HG02852 (cell line): ENCODE measurements around the gene GJA3.
A peak's percentile ranks its signal among the peaks of the same experiment; 100 is the strongest.

ENCODE experiments used
- ATAC-seq: cut with Tn5 transposase; IDR thresholded peaks from one replicate; pipeline ENCODE4 v1.9.1; 2021; ENCODE audit warnings: mild to moderate bottlenecking, moderate library complexity; ENCODE audit not compliant: unreplicated experiment

The GJA3 gene

DNA sequence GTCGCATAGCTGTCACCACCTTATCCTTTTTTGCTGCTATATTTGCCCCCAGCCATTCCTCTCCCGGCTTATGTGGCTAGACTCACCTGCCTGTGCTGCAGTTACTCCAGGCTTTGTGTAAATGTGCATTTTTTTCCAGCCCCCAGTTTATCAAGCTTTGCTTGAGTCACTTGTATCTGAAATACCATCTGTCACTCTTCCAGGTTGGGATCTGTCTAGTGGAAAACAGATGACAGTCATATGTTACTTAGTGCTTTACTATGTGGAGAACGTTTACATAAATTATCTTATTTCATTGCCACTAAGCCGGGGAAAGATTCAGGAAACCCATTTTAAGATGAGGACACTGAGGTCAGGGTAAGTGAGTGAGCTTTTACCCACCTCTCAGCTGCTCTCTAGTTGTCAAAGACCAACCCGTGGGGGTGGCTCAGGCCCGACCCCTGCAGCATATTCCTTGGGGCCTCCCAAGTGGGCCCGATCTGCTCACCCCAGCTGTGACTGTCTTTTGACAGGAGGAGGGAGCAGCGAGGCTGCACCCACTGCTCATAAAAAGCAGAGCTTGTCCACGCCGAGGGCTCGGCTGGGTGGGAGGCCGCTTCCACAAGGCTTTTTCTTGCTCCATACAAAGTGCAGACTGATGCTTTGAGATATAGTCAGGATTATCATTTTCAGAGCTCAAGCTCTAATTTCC is 24.7 kb upstream of the GJA3 start:
- no peak for ATAC-seq

DNA sequence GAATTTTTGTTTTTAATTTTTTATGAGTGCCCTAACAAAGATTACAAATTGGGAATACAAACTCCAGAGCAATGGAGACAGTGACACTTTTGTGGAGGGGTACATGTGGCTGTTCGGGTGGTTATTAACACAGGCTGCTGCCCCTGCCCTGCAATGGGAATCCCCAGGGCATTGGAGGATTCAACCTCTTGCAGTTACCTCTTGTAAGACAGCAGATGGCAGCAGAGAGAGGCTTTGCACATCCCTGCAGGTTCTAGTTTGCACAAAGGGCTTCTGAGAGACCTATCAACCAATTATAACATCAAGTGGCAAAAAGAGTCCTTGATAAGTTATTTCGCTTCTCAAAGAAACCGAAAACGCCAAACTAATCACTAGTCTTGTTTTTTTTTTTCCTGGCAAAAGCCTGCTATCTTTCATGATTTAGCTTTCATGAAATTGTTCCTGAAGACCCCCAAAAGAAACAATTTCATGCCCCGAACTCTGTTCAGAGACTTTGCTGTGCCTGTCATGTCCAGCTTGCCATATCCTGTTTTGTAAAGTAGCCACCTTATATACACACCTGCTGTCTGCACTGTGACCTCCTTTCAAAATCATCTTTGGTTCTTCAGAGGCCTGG is 21.5 kb upstream of the GJA3 start:
- ATAC-seq: peak; percentile 79

DNA sequence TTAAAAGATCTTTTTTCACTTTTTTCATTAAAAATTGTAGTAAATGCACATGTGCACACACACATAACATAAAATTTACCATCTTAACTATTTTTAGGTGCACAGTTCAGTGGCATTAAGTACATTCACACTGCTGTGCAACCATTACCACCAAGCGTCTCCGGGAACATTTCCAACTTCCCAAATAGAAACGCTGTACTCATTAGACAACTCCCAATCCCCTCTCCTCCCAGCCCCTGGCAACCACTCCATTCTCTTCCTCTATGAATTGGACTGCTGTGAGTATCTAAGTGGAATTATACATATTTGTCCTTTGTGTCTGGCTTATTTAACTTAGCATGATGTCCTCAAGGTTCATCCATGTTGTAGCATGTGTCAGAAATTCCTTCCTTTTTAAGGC is 20.3 kb upstream of the GJA3 start:
- ATAC-seq: no peak

DNA sequence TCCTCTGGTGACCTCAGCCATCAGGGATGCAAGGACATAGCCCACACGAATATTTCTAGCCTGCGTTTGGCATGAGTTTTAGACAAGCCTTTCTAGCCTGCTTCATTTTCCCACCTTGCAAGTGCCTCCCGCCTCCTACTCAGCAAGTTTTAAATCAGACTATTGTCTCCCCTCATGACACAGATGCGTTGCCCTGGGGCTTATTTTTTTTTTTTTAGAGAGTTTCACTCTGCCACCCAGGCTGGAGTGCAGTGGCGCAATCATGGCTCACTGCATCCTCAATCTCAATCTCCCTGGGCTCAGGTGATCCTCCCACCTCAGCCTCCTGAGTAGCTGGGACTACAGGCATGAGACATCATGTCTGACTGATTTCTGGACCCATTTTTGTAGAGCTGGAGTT is 17.3 kb upstream of the GJA3 start:
- ATAC-seq: no peak

DNA sequence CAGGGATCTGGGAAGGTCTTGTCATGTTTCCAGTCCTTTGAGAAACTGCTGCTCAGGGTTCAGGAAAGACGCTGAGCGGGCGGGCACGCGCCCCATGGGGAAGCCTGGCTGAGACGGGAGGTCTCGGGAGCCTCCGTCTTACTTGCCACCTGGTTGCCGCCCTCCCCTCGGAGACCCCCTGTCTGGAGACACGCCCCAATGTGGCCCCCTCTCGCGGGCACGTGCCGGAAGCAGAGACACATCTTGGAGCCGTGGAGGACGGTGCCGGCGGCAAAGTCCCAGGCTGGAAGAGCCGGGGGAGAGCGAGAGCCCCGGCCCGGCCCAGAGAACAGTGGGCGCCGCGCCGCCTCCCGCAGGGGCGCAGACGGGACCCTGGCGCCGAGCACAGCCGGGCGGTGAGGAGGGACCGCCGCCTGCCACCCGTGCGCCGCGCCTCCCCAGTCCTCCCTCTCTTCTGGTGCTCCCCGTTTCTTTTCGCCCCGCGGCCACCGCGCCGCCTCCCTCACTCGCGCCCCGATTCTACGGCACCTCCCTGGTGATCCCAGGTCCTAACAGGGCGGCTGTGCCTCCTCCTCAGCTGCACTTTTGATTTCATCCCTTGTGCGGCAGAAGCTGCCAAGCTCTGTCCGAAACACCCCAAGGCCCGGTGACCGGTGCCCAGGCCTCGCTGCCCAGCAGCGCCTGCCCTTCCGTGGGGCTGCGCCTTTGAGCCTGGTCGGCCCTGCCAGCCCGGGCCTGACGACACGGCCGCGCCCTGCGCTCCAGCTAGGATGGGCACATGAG is 16.4 kb upstream of the GJA3 start:
- no peak for ATAC-seq

DNA sequence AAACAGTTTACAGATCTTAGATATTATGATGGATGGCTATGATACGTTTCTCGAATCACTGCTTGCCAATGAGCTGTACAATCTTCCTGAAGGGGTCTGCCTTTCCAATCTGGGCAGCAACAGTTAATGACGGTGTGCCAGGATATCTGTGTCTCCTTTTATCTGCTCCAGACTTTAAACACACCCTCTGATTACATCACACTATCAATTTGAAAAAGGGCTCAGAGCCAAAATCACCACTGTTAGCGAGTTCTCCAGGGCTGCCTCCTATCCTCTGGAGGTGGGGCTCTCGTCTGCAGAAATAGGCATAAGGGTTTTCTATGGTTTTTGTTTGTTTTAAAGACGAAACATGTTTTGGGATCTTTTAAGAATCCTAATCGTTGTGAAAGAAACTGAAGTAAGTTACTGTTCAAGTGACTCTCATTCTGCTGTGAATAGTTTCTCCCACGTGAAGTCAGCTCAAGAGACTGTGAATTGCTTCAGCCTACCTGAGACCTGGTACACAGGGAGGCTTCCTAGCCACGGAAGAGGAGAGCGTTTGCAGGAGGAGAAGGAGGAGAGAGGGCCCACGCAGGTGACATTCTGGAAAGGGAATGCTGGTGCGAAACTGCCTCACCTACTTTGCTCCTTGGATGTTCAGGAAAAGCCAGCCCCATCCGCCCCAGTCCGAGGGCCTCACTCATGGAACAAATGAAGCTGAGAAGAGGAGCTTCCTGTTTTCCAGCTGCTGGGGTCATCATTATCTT is 15.2 kb upstream of the GJA3 start:
- ATAC-seq: no peak

DNA sequence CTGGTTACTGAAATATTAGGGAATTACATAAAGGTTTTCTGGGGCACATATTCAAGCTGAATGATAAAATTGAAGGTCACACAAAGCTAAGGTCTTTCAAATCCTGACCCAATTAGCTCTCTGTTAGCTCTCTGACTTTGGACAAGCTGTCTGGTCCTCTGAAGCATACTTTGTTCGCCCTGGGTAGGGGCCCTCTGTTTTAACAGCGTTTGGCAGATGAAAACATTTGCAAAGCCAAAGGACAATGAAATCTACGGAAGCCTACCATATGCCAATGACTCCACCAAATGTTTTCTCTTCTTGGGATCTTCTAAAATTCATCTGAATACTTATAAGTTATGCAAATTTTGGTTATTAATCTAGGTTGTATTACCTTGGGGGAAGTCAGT is 14.5 kb upstream of the GJA3 start:
- no peak for ATAC-seq

DNA sequence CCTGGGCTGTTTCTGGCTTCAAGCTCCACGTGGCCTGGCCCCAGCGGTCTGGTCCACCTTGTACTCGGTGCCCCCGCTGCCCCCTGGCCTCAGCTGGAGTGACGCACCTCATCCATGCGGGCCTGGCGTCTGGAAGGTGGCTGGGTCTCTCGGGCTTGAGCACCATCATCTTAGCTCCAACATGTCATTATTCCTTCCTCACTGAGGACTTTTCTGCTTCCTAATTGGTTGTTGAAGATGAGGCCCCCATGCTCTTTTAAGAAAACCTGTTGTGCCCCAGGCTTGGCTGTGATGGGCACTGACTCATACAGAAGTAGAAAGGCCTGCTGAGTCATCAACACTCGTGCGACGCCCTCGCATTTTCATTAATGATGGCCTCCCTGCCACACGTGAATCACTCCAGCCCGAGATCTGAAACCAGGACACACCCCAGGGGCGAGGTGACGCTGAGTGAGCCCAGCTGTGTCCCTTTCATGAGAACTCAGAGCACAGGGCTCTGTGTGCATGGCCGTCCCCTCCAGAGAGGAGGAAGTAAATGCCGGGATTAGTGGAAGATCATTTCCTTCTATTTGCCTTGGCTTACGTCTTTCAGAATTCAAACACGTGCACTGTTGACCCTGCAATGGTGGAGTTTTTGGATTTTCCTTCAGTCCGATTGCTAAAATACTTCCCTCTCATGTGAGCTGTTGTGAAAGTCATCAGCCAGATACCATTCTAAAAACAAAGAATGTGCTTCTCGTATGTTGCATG is 14.0 kb upstream of the GJA3 start:
- peak; percentile 86 for ATAC-seq

DNA sequence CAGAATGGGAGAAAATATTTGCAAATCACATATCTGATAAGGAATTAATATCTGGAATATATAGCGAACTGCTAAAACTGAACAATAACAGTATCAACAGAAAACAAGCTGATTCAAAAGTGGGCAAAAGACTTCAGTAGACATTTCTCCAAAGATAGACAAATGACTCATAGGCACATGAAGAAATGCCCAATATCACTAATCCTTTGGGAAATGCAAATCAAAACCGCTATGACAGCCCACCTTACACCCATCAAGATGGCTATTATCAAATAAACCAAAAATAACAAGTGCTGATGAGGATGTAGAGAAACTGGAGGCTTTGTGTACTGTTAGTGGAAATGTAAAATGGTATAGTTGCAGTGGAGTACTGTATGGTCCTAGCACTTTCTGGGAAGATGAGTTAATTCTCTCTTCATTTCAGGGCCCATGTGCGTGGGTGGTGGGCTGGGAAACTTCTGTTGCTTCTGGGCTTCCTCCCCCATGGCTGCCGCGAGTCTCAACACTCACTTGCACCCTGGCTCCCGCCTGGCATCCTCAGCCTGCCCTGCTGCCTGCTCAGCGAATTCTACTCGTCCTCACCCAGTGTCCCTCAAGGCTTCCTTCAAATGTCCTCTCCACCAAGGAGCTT is 12.4 kb upstream of the GJA3 start:
- no peak for ATAC-seq

DNA sequence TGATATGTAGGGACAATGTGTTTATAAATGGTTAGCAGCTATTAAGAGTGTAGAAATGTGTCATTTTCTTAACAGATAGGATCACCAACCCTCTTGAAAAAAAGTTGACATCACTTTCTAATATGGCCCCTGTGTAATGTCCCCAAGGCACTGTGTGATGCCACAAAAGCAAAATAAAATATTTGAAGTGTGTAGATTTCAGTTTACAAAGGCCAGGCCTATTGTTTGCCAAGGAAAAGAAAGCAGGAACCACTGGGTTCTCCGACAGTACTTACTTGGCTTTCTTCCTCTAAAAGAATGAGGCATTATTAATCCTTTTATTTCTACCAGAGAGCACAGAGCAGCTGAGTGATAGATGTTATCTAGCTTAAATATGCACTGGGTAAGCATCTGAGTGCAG is 10.5 kb upstream of the GJA3 start:
- ATAC-seq: no peak

DNA sequence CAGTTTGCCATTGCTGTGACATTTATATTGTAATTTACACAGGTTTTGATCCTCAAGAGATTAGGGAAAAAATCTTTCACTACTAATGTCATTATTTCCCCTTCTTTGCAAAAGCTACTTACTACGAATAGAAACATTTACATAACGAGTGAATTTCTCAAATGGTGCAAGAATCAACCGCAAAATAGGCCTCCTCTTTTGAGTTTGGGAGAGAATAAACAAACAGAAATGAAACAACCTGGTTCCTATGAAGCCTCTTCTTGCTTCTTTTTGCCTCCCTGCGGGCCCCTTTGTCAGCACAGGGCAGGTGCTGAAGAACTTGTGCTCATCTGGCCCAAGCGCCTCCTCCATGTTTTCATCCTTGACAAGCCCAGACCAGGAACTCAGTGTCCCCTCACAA is 10.1 kb upstream of the GJA3 start:
- ATAC-seq: no peak

DNA sequence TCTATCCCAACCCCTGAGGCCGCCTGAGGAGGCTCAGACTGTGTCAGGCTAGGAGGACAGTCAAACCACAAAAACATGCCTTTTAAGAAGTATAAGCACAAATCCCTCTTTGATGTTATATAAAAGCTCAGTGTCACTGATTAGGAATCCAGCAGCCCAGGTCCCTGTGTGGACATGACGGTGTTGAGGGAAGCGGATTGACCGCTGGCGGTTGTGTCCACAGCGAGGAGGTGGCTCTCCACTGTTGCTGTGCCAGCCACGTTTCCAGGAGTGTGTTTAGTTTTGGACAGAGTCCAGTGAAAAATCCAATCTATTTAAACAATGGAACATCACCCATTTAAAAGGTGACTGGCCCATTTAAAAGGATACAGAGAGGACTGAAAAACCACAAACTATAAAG is 7.5 kb upstream of the GJA3 start:
- ATAC-seq: no peak

DNA sequence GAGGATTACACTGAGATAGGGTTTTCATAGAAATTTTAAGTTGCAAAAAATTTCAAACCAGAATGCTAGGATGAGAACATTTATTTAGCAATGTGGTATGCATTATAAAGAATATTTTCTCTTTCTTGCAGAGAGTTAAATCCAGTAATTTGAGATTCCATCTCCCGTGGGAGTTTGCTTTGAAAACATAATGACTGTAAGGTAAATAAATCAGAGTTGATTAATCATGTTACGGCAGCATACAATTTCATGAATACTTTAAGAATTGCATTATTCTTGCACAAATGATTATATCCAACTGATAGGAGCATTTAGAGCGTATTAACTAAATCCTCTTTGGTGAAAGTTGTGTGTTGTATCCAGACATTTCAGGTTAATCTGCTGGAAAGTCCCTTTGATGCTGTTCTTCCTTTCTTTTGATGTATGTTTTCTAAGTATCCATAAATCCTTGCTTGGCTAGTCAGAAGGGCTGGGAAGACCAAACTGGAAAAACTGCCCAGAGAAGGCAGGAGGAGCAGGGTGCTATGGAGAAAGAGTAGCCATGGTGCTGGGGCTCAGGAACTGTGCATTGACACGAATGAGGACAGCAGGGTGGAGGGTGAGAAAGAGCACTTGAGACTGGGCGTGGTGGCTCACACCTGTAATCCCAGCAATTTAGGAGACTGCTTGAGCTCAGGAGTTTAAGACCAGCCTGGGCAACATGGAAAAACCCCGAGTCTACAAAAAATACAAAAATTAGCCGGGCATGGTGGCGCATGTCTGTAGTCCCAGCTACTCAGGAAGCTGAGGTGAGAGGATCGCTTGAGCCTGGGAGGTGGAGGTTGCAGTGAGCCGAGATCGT is 4.8 kb upstream of the GJA3 start:
- ATAC-seq: no peak

DNA sequence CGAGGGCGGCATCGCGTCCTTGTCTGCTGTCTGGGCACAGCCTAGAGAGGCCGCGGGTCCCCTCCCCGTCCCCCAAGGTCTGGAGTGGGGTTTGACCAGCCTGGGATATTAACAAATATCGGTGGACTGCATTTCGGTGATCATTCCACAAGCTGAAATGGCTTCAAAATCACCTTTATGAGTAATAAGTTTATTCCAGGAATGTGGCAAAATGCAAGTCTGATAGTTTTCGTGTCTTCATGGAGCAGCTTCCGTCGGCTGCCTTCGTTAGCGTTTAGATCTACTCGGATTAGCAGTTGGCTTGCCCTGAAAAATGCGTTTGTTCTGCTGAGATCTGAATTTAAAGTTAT is 1.1 kb upstream of the GJA3 start:
- no peak for ATAC-seq

DNA sequence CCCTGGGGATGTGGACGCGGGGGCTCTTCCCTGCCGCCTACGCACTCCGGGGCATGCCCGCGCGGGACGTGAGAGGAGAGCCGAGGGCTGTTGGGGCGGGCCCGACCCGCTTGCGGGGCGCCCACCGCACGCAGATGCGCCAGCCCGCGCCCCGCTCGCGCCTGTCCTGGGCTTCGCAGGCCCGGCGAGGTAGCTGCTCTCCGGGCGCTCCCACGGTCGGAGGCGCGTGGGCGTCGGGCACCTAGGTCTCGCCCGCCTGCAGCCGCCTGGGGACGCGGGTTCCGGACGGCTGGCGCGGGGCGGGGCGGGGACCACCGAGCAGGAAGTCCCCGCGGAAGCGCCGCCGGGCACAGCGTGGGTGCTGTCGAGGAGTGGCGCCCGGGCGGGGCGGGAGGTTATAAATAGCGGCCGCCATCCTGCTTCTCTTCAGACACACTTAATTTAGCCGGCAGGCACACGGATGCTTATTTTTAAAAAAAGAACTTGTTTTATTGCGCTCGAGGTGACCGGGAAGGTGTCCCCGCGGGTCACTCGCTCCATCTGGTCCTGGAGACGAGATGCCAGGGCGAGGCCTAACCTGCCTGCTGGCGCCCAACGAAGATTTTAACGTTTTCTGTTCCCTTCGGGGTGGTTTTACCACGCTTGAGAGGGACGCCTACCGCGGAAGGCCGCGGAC is 561 bp upstream of the GJA3 start:
- ATAC-seq: peak; percentile 41

DNA sequence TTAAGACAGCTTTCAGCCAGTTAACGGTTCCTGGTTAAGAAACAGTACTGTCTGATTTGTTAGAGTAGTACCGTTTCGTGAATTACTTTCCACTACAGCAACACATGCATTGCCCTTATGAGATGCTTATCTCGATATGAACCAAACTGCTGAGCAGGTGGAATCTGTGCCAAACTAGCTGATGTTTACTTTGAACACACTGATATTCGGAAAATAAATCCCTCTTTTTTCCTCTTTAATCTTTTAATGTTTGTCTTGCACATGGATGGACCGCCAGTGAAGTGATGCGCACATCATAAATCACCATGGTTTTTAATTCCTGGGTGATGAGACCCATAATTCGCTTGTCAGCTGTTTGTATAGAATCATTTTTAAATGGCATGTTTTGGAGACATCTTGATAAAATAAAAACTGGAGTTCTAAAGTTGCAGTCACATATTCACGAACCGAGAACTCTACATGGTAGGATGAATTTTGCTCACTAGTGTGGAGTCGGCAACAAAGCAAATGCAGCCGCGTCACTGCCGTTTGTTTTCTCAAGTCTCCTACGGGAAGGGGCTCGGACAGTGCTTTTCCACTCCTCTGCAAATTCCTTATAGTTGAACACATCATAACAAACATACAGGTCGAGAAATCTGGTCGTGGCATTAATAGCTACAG is 1.1 kb downstream of the GJA3 start:
- no peak for ATAC-seq

DNA sequence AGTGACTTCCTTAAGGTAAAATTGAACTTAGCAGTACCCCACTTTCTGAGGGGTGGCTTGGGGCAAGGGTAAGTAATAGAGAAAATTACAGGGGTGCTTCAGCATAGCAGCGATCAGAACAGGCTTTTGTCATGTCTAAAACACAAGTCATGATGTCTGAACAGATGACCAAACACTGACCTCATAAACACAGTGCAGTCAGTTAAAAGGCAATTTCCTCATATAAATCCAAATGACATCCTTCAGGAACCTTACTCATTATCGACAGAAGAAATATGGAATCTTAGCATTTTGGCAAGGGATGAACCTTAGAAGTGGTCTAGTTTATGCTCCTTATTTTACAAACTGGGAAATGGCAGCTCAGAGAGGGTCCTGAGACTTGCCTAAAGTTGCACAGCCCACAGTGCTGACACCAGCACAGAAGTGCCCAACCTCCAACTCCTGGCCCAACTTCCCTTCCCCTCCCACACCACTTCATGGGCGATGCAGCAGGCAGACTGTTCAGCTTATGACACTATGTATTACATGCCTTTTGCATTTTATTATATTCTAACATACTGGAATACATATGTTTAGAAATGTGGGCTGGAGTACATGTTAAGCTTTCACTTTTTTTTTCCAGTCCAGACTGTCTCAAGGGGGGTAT is 3.6 kb downstream of the GJA3 start:
- ATAC-seq: no peak

DNA sequence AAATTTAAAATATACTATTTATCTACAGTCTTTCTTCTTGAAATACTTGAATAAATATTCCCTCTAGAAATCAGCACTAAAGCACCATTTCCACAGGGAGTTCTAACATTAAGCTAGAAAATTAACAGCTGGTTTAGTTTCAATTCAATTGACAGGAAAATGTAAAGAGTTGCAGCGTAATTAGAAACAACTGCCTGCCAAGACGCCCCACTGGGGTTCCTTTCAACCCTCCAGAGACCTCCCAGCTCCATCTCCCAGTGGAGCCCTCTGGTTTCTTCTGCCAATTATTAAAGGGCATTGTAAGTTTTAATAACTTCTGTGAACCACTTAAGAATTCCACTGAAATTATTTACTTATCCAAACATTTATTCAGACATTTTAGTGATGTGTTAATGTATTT is 4.2 kb downstream of the GJA3 start:
- ATAC-seq: no peak
